DOHH2 (cell line): ENCODE results near the gene MYO10.

Experiments used
- CTCF ChIP-seq: fragments of 200-600 bp; sonication (generic); IDR thresholded peaks from one replicate; pipeline ENCODE4 v1.5.1; 2014; ENCODE audit warnings: antibody characterized with exemption, mild to moderate bottlenecking, low read depth, low read length; ENCODE audit not compliant: poor library complexity, severe bottlenecking
- EZH2phosphoT487 ChIP-seq: fragments of 200-600 bp; sonication (generic); IDR thresholded peaks from 2 replicates; pipeline ENCODE4 v1.6.1; 2017; ENCODE audit warnings: borderline replicate concordance, mild to moderate bottlenecking, antibody characterized with exemption, low read length, moderate library complexity, mixed read lengths

DNA sequence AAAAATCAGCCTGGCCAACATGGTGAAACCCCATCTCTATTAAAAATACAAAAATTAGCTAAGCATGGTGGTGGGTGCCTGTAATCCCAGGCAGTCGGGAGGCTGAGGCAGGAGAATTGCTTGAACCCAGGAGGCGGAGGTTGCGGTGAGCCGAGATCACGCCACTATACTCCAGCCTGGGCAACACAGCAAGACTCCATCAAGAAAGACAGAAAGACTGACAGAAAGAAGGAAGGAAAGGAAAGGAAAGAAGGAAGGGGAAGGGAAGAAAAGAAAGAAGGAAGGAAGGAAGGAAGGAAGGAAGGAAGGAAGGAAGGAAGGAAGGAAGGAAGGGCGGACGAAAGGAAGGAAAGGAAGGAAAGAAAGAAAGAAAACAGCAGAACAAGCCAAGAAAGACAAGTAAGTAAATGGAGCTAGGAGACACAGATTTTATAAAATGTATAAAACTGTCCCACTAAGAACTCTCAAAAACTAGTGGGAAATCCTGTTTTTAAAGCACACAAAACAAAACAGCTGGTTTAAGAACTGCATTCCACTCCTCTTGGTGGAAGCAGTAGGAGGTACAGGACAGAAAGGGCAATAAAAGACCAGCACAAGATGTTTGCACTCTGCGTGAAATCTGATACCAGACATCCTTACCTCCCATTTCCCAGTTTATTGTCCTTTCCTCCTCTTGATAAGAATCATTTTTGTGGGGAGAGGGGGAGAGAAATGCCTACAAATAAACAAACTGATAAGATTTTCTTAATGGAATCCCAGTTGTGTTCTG lies 46.7 kb downstream of the MYO10 start:
- no peak for TF ChIP-seq CTCF
- no peak for TF ChIP-seq EZH2phosphoT487
